SKM-1 (cell line): ENCODE data around the gene ZDHHC14.

ENCODE experiments used
- DNase-seq: peaks from one replicate; lab custom pipeline; 2025; ENCODE audit not compliant: unreplicated experiment; lab: John Stamatoyannopoulos, UW

Gene ZDHHC14

GRCh38 chr6:157488058-157488457, 107.1 kb downstream of the ZDHHC14 start:
- DNase-seq, result no peak

DNA sequence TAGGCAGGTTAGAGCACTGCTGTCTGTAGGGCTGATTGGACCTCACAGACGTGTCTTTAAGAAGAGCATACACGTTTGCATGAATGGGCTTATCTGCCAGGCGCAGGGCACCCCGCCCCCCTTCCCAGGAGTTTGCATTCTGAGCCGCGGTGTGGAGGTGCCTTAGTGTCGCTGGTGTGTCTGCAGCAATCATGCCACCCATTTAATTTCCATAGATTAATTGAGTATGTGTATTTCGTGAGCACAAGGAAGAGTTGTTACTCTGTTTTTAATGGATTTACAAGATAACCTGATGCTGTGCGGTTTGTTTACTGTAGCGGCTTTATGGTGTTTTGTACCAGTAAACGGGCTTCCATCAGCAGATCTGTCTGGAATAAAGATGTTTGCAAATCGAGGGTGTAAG, 107.7 kb downstream of the ZDHHC14 start:
- no peak for DNase-seq

GRCh38 chr6:157490611-157491269, 109.8 kb downstream of the ZDHHC14 start:
- no peak for DNase-seq

DNA sequence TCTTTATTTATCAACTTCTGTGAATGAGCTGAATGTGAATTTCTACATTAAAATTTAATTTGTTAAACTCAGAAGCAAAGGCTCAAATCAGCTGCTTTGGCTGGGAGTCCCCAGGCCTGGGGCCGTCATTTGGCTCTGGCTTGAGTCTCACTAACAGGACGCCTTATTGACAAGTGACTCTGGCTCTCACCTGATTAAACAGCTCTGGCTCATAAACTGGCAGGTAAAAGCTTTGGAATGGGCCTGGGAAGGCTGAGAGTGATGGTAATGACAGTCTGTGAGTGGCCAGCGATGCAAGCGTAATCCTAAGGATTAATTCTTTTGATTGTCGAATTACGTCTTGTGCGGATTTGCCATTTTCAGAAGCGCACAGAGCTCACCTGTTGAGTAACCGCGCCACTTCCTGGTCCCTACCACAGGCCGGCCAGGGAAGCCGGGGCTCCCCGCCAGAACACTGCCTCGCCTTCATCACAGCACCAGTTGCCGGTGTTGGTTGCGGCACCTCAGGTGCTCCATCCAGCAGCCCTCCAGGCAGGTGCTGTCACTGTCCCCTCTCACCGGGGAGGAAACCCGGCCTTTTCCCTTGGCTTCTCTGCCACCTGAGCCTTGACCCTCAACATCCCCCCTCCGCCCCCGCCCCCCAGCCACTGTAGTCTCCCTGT, 110.7 kb downstream of the ZDHHC14 start:
- no peak for DNase-seq

DNA sequence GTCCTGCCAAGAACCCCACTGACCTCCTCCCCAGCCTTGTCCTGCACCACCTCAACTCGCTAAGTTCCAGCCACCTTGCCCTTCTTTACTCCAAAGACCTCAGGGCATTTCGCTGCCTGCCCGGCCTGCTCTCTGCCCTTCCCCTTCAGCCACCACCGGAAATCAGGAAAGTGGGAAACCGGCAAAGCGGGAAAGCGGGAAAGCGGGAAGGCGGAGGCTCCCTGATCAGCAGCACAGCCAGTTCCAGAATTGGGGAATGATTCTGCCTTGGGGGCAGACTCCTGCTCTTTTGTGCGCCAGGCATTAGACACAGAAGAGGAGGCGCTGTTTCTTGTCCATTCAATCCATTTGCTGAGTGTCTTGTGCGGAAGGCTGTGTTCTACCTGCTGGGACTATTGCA, 111.3 kb downstream of the ZDHHC14 start:
- DNase-seq, result no peak

DNA sequence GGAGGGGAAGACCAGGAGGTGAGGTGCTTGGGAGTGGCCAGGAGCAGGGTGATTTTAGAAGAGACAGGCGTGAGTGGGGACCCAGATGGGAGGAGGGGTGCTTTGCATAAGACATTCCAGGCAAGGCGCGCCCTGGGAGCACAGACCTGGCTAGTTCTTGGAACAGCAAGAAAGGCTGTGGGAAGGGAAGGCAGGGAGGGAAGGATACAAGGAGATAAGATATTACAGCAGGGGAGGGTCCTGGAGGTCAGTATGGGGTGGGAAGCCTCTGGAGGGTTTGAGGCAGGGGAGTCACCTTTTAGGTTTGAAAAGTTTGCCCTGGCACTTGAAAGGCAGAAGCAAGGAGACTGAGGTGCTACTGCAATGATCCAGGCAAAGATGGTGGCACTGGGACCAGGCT, 111.8 kb downstream of the ZDHHC14 start:
- no peak for DNase-seq

- no peak for DNase-seq
Observed at GRCh38 chr6:157493173-157493572, 112.2 kb downstream of the ZDHHC14 start.

- no peak for DNase-seq
Observed at GRCh38 chr6:157493576-157493975, 112.6 kb downstream of the ZDHHC14 start.

DNA sequence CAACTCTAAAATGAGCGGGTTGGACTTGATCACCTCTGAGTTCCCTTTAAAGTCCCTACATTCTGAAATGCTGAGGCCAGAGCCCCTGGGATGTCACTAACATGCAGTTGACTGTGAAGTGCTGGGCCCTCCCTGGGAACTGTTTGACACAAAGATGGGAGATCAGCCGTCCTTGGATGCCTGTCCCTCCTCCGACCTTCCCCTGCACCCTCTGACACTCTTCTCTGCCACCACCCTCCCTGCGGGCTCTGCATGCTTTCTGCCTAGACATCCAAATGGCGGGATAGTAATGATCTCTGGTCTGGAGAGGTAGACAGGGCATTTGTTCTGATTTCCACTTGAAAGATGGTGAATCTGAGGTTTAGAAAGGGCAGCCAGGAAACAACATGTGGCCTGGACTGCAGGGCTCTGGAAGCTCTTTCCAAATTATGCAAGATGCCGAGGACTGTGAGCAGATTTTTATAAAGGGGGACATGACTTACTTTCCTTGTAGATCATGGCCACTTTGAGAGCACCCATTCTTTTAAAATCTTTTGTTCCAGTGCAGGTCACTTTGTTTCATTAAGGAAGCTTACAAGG, 113.2 kb downstream of the ZDHHC14 start:
- no peak for DNase-seq

DNA sequence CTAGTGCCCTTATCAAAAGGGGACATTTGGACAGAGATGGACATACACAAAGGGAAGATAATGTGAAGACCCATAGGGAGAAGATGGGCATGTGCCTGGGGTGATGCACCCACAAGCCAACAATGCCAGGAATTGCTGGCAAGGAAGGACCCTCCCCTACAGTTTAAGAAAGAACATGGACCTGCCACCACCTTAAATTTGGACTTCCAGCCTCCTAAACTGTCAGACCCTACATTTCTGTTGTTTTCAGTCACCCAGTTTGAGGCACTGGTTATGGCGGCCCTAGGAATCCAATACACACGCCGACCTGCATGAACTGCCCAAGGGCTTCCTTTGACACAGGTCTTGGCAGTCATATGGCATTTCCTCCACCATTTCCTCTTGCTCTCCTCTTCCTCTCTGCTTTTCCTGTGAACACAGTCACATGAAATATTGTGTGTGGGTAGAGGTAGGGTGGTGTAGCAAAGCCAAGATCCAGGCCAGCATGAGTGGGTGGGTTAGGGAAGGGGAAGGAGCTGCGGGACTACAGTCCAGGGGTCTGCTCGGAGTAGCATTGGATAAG, 115.6 kb downstream of the ZDHHC14 start:
- DNase-seq, result no peak

GRCh38 chr6:157497579-157497978, 116.6 kb downstream of the ZDHHC14 start:
- DNase-seq, result no peak

- no peak for DNase-seq
Observed at GRCh38 chr6:157498817-157499216, 117.8 kb downstream of the ZDHHC14 start.

- DNase-seq, result no peak
Observed at GRCh38 chr6:157500022-157500421, 119.0 kb downstream of the ZDHHC14 start.

GRCh38 chr6:157503018-157503747, 122.2 kb downstream of the ZDHHC14 start:
- DNase-seq, result no peak

DNA sequence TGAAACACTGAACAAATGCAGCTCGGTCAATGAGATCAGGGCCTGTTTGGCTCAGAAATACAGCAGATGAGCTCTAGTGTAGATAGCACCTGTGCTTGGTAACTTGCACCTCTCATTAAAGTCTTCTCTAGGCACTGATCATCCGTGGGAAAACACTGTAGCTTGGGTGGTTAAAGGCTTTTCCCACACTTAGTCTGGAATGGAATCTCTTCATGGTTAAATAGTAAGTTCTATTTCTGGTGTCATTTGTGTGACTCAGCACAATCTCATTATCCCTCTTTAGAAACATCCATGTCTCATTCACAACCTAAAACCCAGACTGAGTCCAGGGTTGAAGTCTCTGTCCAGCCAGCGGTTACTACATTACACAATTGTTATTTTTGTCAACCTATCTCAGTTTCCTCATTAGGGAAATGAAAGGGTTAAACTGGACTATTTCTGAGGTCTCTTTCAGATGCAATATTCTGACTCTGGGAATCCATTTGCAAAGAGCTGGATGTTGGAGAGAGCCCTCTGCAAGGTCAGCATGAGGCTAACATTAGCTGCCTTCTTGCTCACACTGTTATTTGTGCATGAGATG, 125.0 kb downstream of the ZDHHC14 start:
- no peak for DNase-seq

- DNase-seq, result no peak
Observed at GRCh38 chr6:157510323-157511188, 129.6 kb downstream of the ZDHHC14 start.

- DNase-seq, result no peak
Observed at GRCh38 chr6:157511682-157512381, 130.8 kb downstream of the ZDHHC14 start.

GRCh38 chr6:157512382-157512682, 131.3 kb downstream of the ZDHHC14 start:
- no peak for DNase-seq

- no peak for DNase-seq
Observed at GRCh38 chr6:157513004-157513603, 132.1 kb downstream of the ZDHHC14 start.
